WTC11 (cell line): ENCODE results near the gene ARIH2. TPM values are rescaled to one million over a fixed set of nuclear protein-coding genes. Genes with fewer than 3 reads are reported as not detected.
"Not testable (repeated sequence)": the region's sequence is repeated elsewhere in the genome, so short reads cannot be mapped to it uniquely, and the experiment has no call there.

Experiments
- ATAC-seq: fragments of 200-7000 bp; cut with Tn5 transposase; 2 replicates; pipeline ENCODE4 v1.10.0; 2021; ENCODE audit warnings: mild to moderate bottlenecking, moderate library complexity
- CTCF ChIA-PET: fragments of 300-600 bp; sonication (Branson Sonifier 250); formaldehyde crosslinking; loops from one replicate; lab custom pipeline; 2021; ENCODE audit warnings: antibody characterized with exemption; lab: Charles Lee
- POLR2A ChIA-PET: fragments of 350-600 bp; sonication (Branson Sonifier 250); formaldehyde crosslinking; loops from one replicate; lab custom pipeline; 2021; ENCODE audit warnings: antibody characterized with exemption; lab: Charles Lee
- DNase-seq: peaks from one replicate; pipeline ENCODE4 v3.0.0; 2021; ENCODE audit warnings: low spot score
- H3K27ac Mint-ChIP-seq: 2 replicates; pipeline ENCODE4 v1.8.0; 2021; ENCODE audit warnings: mixed read lengths
- H3K27me3 Mint-ChIP-seq: 2 replicates; pipeline ENCODE4 v1.8.0; 2021; ENCODE audit warnings: low read depth, mild to moderate bottlenecking, moderate library complexity, mixed read lengths
- H3K36me3 Mint-ChIP-seq: 2 replicates; pipeline ENCODE4 v1.8.0; 2021; ENCODE audit warnings: mixed read lengths
- H3K4me1 Mint-ChIP-seq: 2 replicates; pipeline ENCODE4 v1.8.0; 2022; ENCODE audit warnings: mixed read lengths
- H3K4me3 Mint-ChIP-seq: 2 replicates; pipeline ENCODE4 v1.8.0; 2021; ENCODE audit warnings: mild to moderate bottlenecking, moderate library complexity, mixed read lengths
- H3K9me3 Mint-ChIP-seq: 2 replicates; pipeline ENCODE4 v1.8.0; 2021; ENCODE audit warnings: mixed read lengths
- E2F1 ChIP-seq: sonication (generic); formaldehyde crosslinking; IDR thresholded peaks from 2 replicates; pipeline ENCODE4 v1.8.0; 2022; ENCODE audit warnings: mild to moderate bottlenecking, missing genetic modification reagents
- ELF4 ChIP-seq: sonication (generic); formaldehyde crosslinking; IDR thresholded peaks from 2 replicates; pipeline ENCODE4 v1.8.1; 2022; ENCODE audit warnings: low read depth, mild to moderate bottlenecking, moderate library complexity, missing genetic modification reagents
- KAT7 ChIP-seq: sonication (generic); formaldehyde crosslinking; IDR thresholded peaks from 2 replicates; pipeline ENCODE4 v1.8.1; 2023; ENCODE audit warnings: missing genetic modification reagents, mild to moderate bottlenecking, borderline replicate concordance
- NR2C2 ChIP-seq: sonication (generic); formaldehyde crosslinking; IDR thresholded peaks from 2 replicates; pipeline ENCODE4 v1.8.0; 2022; ENCODE audit warnings: mild to moderate bottlenecking, missing genetic modification reagents
- PRRX2 ChIP-seq: fragments of 250-450 bp; sonication (Bioruptor Pico); IDR thresholded peaks from 2 replicates; pipeline ENCODE4 v1.8.0; 2021; ENCODE audit warnings: mild to moderate bottlenecking
- ZMAT4 ChIP-seq: fragments of 250-450 bp; sonication (Bioruptor Pico); IDR thresholded peaks from 2 replicates; pipeline ENCODE4 v1.9.0; 2021; ENCODE audit warnings: mild to moderate bottlenecking
- ZNF416 ChIP-seq: fragments of 250-450 bp; sonication (Bioruptor Pico); IDR thresholded peaks from 2 replicates; pipeline ENCODE4 v1.9.0; 2021; ENCODE audit warnings: mild to moderate bottlenecking, inconsistent platforms
- ZNF512 ChIP-seq: sonication (generic); formaldehyde crosslinking; IDR thresholded peaks from 2 replicates; pipeline ENCODE4 v1.8.1; 2022; ENCODE audit warnings: missing genetic modification reagents, borderline replicate concordance
- total RNA-seq: library from RNA; stranded (reverse); gene quantifications from 3 replicates; pipeline ENCODE4 v1.2.3, GENCODE V29; 2021
- TF ChIP-seq, protein P1 (sequence below): sonication (generic); formaldehyde crosslinking; IDR thresholded peaks from 2 replicates; pipeline ENCODE4 v1.8.1; 2023; ENCODE audit warnings: mild to moderate bottlenecking, missing genetic modification reagents, moderate library complexity
- TF ChIP-seq, protein P2 (sequence below): fragments of 200-600 bp; IDR thresholded peaks from 2 replicates; pipeline ENCODE4 v1.8.0; 2022; ENCODE audit warnings: antibody characterized with exemption
- TF ChIP-seq, protein P3 (sequence below): fragments of 250-450 bp; sonication (Bioruptor Pico); IDR thresholded peaks from 2 replicates; pipeline ENCODE4 v1.9.0; 2021; ENCODE audit warnings: mild to moderate bottlenecking
- TF ChIP-seq, protein P4 (sequence below): fragments of 250-450 bp; sonication (Bioruptor Pico); IDR thresholded peaks from 2 replicates; pipeline ENCODE4 v2.1.2; 2022; ENCODE audit warnings: mild to moderate bottlenecking, moderate library complexity

Gene ARIH2
- total RNA-seq, 1 experiment from 2014 or later, result 134 TPM

- no peak for TF ChIP-seq E2F1 (CRISPR knock-in tag)
- TF ChIP-seq ZNF512 (CRISPR knock-in tag), result no peak
- TF ChIP-seq, protein P1, sequence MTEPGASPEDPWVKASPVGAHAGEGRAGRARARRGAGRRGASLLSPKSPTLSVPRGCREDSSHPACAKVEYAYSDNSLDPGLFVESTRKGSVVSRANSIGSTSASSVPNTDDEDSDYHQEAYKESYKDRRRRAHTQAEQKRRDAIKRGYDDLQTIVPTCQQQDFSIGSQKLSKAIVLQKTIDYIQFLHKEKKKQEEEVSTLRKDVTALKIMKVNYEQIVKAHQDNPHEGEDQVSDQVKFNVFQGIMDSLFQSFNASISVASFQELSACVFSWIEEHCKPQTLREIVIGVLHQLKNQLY, result no peak
Observed at GRCh38 chr3:49007771-49008528, 89.3 kb downstream of the ARIH2 start (continued).

GRCh38 chr3:49008627-49009026 lies 90.0 kb downstream of the ARIH2 start:
- CTCF ChIA-PET, result interaction anchor here (1.6 to 9.3 kb wide), 4 partner anchors 14 to 441 kb away, joined by 4 to 124 read pairs (median 56); partner anchors contain the start of genes ARIH2, NDUFAF3 and P4HTM
- not testable (repeated sequence) for ATAC-seq, DNase-seq, H3K9me3 Mint-ChIP-seq, H3K27me3 Mint-ChIP-seq
- peak overlapping the region; percentile 99 for H3K4me3 Mint-ChIP-seq
- POLR2A ChIA-PET, result interaction anchor here (1.0 to 4.6 kb wide), 3 partner anchors 9 to 19 kb away, joined by 3 to 81 read pairs (median 40); partner anchors contain the start of genes DALRD3, NDUFAF3 and P4HTM
- H3K27ac Mint-ChIP-seq, result peak overlapping the region; percentile 91
- peaks cover 23% of the 10 kb centered on the region for H3K36me3 Mint-ChIP-seq
- peaks cover 15% of the 10 kb centered on the region for H3K4me1 Mint-ChIP-seq

GRCh38 chr3:49009396-49009795 lies 90.8 kb downstream of the ARIH2 start:
- H3K4me1 Mint-ChIP-seq, result peaks cover 15% of the 10 kb centered on the region
- H3K36me3 Mint-ChIP-seq, result peaks cover 27% of the 10 kb centered on the region
- no peak for ATAC-seq
- no peak for DNase-seq
- ChIA-PET POLR2A (interaction anchor here (4.0 to 4.6 kb wide), 2 partner anchors 8 to 13 kb away, joined by 40 to 81 read pairs; partner anchors contain the start of genes DALRD3 and NDUFAF3), CTCF (interaction anchor here (9.3 kb wide), 1 partner anchor 13 kb away, joined by 124 read pairs; the partner anchor contains the start of gene NDUFAF3)
- H3K27me3 Mint-ChIP-seq, result no peaks in the 10 kb centered on the region
- no peak overlapping the region for H3K27ac Mint-ChIP-seq
- H3K9me3 Mint-ChIP-seq, result no peaks in the 10 kb centered on the region
- no peak for TF ChIP-seq KAT7 (CRISPR knock-in tag)
- peak overlapping the region; percentile 38 for H3K4me3 Mint-ChIP-seq

- ChIA-PET CTCF (interaction anchor here (0.9 to 9.3 kb wide), 5 partner anchors 10 to 82 kb away, joined by 3 to 124 read pairs (median 9); partner anchors contain the start of genes NDUFAF3 and P4HTM), POLR2A (interaction anchor here (1.2 to 2.0 kb wide), 2 partner anchors 9 to 17 kb away, joined by 3 to 10 read pairs; partner anchors contain the start of gene NDUFAF3)
- no peak for ATAC-seq
- Mint-ChIP-seq H3K9me3 (no peaks in the 10 kb centered on the region), H3K36me3 (peaks cover 43% of the 10 kb centered on the region), H3K4me1 (peaks cover 14% of the 10 kb centered on the region), H3K27me3 (no peaks in the 10 kb centered on the region), H3K4me3 (no peak overlapping the region), H3K27ac (no peak overlapping the region)
- DNase-seq, result no peak
- TF ChIP-seq, protein P2, sequence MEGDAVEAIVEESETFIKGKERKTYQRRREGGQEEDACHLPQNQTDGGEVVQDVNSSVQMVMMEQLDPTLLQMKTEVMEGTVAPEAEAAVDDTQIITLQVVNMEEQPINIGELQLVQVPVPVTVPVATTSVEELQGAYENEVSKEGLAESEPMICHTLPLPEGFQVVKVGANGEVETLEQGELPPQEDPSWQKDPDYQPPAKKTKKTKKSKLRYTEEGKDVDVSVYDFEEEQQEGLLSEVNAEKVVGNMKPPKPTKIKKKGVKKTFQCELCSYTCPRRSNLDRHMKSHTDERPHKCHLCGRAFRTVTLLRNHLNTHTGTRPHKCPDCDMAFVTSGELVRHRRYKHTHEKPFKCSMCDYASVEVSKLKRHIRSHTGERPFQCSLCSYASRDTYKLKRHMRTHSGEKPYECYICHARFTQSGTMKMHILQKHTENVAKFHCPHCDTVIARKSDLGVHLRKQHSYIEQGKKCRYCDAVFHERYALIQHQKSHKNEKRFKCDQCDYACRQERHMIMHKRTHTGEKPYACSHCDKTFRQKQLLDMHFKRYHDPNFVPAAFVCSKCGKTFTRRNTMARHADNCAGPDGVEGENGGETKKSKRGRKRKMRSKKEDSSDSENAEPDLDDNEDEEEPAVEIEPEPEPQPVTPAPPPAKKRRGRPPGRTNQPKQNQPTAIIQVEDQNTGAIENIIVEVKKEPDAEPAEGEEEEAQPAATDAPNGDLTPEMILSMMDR, result no peak
- no peak for TF ChIP-seq ELF4 (CRISPR knock-in tag)
- no peak for TF ChIP-seq ZNF416
- TF ChIP-seq ZMAT4 (CRISPR knock-in tag), result no peak
- no peak for TF ChIP-seq NR2C2 (CRISPR knock-in tag)
- TF ChIP-seq, protein P3, sequence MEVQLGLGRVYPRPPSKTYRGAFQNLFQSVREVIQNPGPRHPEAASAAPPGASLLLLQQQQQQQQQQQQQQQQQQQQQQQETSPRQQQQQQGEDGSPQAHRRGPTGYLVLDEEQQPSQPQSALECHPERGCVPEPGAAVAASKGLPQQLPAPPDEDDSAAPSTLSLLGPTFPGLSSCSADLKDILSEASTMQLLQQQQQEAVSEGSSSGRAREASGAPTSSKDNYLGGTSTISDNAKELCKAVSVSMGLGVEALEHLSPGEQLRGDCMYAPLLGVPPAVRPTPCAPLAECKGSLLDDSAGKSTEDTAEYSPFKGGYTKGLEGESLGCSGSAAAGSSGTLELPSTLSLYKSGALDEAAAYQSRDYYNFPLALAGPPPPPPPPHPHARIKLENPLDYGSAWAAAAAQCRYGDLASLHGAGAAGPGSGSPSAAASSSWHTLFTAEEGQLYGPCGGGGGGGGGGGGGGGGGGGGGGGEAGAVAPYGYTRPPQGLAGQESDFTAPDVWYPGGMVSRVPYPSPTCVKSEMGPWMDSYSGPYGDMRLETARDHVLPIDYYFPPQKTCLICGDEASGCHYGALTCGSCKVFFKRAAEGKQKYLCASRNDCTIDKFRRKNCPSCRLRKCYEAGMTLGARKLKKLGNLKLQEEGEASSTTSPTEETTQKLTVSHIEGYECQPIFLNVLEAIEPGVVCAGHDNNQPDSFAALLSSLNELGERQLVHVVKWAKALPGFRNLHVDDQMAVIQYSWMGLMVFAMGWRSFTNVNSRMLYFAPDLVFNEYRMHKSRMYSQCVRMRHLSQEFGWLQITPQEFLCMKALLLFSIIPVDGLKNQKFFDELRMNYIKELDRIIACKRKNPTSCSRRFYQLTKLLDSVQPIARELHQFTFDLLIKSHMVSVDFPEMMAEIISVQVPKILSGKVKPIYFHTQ (CRISPR knock-in tag), result no peak
- TF ChIP-seq PRRX2 (CRISPR knock-in tag), result no peak
- TF ChIP-seq, protein P4, sequence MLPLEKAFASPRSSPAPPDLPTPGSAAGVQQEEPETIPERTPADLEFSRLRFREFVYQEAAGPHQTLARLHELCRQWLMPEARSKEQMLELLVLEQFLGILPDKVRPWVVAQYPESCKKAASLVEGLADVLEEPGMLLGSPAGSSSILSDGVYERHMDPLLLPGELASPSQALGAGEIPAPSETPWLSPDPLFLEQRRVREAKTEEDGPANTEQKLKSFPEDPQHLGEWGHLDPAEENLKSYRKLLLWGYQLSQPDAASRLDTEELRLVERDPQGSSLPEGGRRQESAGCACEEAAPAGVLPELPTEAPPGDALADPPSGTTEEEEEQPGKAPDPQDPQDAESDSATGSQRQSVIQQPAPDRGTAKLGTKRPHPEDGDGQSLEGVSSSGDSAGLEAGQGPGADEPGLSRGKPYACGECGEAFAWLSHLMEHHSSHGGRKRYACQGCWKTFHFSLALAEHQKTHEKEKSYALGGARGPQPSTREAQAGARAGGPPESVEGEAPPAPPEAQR (CRISPR knock-in tag), result no peak
Observed at GRCh38 chr3:49012441-49013017, 93.9 kb downstream of the ARIH2 start.
